ENCODE data around the gene MUC5AC.
A peak's percentile ranks its signal among the peaks of the same experiment; 100 is the strongest.

The MUC5AC gene

DNA sequence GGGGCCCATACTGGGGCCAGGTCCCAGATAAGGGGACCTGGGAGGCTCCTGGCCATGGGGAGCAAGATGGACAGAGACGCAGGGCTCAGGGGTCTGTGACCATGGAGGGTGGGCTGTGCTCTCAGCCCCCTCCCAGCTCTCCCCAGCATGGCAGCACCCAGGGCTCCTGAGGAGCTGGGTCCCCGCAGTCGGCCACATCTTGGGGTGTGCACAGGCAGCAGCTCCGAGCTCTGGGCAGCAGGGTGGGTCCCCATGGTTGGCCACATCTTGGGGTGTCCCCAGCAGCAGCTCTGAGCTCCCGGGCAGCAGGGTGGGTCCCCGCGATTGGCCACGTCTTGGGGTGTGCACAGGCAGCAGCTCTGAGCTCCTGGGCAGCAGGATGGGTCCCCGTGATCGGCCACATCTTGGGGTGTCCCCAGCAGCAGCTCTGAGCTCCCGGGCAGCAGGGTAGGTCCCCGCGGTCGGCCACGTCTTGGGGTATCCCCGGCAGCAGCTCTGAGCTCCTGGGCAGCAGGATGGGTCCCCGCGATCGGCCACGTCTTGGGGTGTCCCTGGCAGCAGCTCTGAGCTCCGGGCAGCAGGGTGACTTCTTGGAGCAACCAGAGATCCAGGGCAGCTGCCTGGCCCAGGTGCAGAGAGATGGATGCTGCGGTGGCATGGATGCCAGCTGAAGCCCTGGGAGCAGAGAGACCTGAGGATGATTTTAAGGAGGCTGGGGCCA lies 46.8 kb downstream of the MUC5AC start:
- TF ChIP-seq MYC (IDR thresholded peaks at IDR 0.05; ENCODE audit: low read depth, low read length) (no peak), POLR2A (IDR thresholded peaks at IDR 0.05; ENCODE audit: extremely low read depth, insufficient read length) (no peak), CTCF (IDR thresholded peaks at IDR 0.05; ENCODE audit: low read depth, low read length) (no peak)
- TF ChIP-seq, protein P1, sequence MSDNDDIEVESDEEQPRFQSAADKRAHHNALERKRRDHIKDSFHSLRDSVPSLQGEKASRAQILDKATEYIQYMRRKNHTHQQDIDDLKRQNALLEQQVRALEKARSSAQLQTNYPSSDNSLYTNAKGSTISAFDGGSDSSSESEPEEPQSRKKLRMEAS (IDR thresholded peaks at IDR 0.05; ENCODE audit: low read depth, low read length), result no peak
- no peak overlapping the region for H3K4me3 ChIP-seq (ENCODE audit: low read depth, low read length)
- DNase-seq (ENCODE audit: low read depth), result no peak

DNA sequence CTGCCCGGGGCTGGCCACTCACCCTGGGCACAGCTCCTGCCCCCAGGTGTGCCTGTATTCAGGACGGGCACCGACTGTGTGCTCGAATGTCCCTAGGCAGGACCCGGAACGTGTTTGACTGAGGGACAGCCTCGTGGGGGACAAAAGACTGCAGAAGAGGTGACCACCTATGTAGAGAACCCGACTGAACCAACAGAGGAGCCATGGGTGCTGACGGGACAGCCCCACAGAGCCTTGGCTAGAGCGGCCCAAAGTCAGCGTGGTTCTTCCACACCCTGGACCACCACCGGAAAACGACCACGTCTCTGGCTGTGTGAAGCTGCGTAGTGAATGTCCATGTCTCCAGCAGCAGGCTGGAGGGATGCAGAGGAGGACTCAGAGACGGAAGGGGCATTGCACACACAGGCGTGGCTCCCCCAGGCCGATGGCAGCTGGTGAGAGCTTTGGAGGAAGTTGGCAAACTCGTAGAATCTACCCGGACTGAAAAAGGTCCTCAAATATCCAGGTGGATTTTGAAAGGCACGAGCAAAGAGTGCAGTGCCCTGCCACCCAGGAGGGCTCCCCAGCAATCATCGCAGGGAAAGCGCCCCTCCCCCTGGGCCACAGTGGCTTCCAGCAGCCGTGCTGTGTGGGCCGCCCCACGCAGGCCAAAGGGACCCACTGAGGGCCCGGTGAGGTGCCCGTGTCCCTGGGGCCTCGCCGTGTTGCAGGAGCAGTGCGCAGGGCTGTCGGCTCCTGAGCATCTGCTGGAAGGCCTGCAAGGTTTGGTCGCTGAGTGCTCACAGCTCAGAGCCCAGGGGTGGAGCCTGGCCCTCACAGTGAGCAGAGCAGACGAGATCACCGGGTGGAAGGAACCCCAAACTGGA lies 47.6 kb downstream of the MUC5AC start:
- H3K4me3 ChIP-seq (ENCODE audit: low read depth, low read length), result no peak overlapping the region
- TF ChIP-seq MYC (IDR thresholded peaks at IDR 0.05; ENCODE audit: low read depth, low read length), result no peak
- no peak for TF ChIP-seq CTCF (IDR thresholded peaks at IDR 0.05; ENCODE audit: low read depth, low read length)
- TF ChIP-seq, protein P1 (IDR thresholded peaks at IDR 0.05; ENCODE audit: low read depth, low read length), result no peak
- TF ChIP-seq POLR2A (IDR thresholded peaks at IDR 0.05; ENCODE audit: extremely low read depth, insufficient read length), result no peak
- DNase-seq (ENCODE audit: low read depth), result peak; percentile 3

DNA sequence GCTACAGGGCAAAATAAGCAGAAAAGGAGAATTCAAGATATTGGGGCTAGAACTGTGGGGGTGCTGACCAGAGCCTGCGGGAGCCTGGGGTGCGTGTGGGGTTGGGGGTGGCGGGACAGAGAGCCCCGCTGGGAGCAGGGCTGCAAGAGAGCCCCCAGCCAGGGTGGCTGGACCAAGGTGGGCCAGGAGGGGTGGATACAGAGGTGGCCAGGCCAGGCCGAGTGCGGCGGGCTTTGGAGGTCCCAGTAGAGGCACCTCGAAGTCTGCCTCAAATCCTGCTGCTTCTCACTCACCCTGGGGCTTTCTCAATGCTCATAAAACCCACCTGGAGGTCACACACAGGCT lies 48.2 kb downstream of the MUC5AC start:
- no peak overlapping the region for H3K4me3 ChIP-seq (ENCODE audit: low read depth, low read length)
- DNase-seq (ENCODE audit: low read depth), result no peak
- TF ChIP-seq MYC (IDR thresholded peaks at IDR 0.05; ENCODE audit: low read depth, low read length) (no peak), CTCF (IDR thresholded peaks at IDR 0.05; ENCODE audit: low read depth, low read length) (no peak), POLR2A (IDR thresholded peaks at IDR 0.05; ENCODE audit: extremely low read depth, insufficient read length) (no peak)
- TF ChIP-seq, protein P1 (IDR thresholded peaks at IDR 0.05; ENCODE audit: low read depth, low read length), result no peak

- peak; percentile 0 for DNase-seq (ENCODE audit: low read depth)
- TF ChIP-seq, protein P1 (IDR thresholded peaks at IDR 0.05; ENCODE audit: low read depth, low read length), result no peak
- TF ChIP-seq POLR2A (IDR thresholded peaks at IDR 0.05; ENCODE audit: extremely low read depth, insufficient read length), result no peak
- TF ChIP-seq CTCF (IDR thresholded peaks at IDR 0.05; ENCODE audit: low read depth, low read length), result no peak
- TF ChIP-seq MYC (IDR thresholded peaks at IDR 0.05; ENCODE audit: low read depth, low read length), result no peak
- H3K4me3 ChIP-seq (ENCODE audit: low read depth, low read length), result no peak overlapping the region
Measured at GRCh38 chr11:1206391-1207271, 48.9 kb downstream of the MUC5AC start.

DNA sequence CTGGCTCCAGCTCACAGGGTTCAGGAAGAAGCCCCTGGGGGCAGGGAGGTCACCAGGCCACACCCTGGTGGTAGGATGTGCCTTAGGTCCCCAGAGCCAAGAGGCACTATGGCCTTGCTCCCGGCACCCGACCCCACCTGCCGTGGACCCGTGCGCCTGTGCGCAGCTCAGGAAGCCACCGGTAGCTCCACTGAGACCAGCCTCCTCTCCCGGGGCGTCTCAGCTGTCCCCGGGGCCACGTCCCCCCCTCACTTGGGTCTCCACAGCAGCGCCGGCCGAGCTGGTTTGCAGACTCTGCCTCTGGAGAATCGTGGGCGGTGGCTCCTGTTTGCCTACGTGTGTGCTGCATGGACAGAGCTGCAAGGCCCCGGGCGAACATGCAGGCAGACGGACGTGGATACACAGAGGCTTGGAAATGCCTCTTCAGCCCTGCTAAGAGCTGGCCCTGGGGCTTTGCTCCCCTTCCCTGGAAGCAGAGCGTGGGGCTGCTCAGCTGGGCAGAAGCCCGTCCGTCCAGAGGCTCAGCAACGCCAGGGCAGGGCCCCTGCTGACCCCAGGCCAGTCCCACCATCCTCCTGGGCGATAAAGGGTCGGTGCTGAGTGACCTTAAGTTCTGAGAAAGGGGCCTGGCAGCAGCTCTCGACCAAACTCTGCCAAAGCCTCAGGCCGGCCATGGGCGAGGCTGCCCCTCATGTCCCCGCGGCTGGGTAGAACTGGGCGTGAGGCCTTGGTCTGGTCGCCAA lies 49.8 kb downstream of the MUC5AC start:
- peak; percentile 1 for DNase-seq (ENCODE audit: low read depth)
- H3K4me3 ChIP-seq (ENCODE audit: low read depth, low read length), result no peak overlapping the region
- TF ChIP-seq, protein P1 (IDR thresholded peaks at IDR 0.05; ENCODE audit: low read depth, low read length), result no peak
- TF ChIP-seq MYC (IDR thresholded peaks at IDR 0.05; ENCODE audit: low read depth, low read length) (no peak), CTCF (IDR thresholded peaks at IDR 0.05; ENCODE audit: low read depth, low read length) (no peak), POLR2A (IDR thresholded peaks at IDR 0.05; ENCODE audit: extremely low read depth, insufficient read length) (no peak)

Data from NB4 (cell line).